K562 (cell line): ENCODE measurements around the gene BMPR2. TPM values are rescaled to one million over a fixed set of nuclear protein-coding genes. Genes with fewer than 3 reads are reported as not detected.

Experiments
- ATAC-seq: fragments of 200-7000 bp; cut with Tn5 transposase; 3 replicates; pipeline ENCODE4 v1.9.1; 2020; ENCODE audit warnings: moderate library complexity
- BruUV-seq: library from RNA; stranded (reverse); fragments of 400-500 nt; replicated peaks from 2 replicates; lab custom pipeline; 2021; lab: Mats Ljungman, UMichigan
- CTCF ChIA-PET: fragments of 300-600 bp; formaldehyde crosslinking; extraction: SDS; loops from one replicate; lab custom pipeline; 2021; ENCODE audit warnings: low intra/inter-chr PET ratio; lab: Yijun Ruan, JAX
- POLR2A ChIA-PET: fragments of 300-600, 350-650 bp; sonication (Branson Sonifier 250); formaldehyde crosslinking; extraction: SDS; loops from one replicate; lab custom pipeline; 2021; ENCODE audit warnings: antibody characterized with exemption, inconsistent platforms; lab: Yijun Ruan, JAX
- DNase-seq, 4 experiments: peaks; one replicate each; pipeline versions ENCODE4 v3.0.0 to v3.0.0-alpha.2; 2011 to 2018; ENCODE audit warnings: low spot score in 3 of 4, mixed read lengths in 3 of 4; ENCODE audit errors: extremely low read depth in 1 of 4
- FAIRE-seq: peaks from 2 replicates; lab custom pipeline; 2011; peaks lifted over from hg19 to GRCh38; lab: Jason Lieb, UNC
- H2AFZ ChIP-seq: 2 replicates; pipeline ENCODE4 v1.6.0; 2011; ENCODE audit warnings: low read depth, low read length, control low read depth, inconsistent platforms
- H3K27ac ChIP-seq: fragments of 200-600 bp; 3 replicates; pipeline ENCODE4 v1.8.0; 2011; ENCODE audit warnings: low read depth, mild to moderate bottlenecking, control low read depth, inconsistent platforms, low read length, moderate library complexity, mixed read lengths; ENCODE audit errors: extremely low read depth
- H3K27me3 ChIP-seq, 2 experiments: fragments of 300-600 bp in 1 of 2; 2 replicates in 1 of 2; 3 replicates in 1 of 2; pipeline versions ENCODE4 v1.6.0 to v1.8.0; 2011; ENCODE audit warnings: inconsistent platforms in 2 of 2, low read length in 2 of 2, mild to moderate bottlenecking in 1 of 2, mixed read lengths in 1 of 2, moderate library complexity in 1 of 2; ENCODE audit not compliant: control insufficient read depth in 2 of 2, insufficient read depth in 2 of 2
- H3K36me3 ChIP-seq: fragments of 300-600 bp; 3 replicates; pipeline ENCODE4 v1.8.0; 2011; ENCODE audit warnings: mild to moderate bottlenecking, low read length, inconsistent platforms; ENCODE audit not compliant: control insufficient read depth, insufficient read depth
- H3K4me1 ChIP-seq, 2 experiments: fragments of 200-600 bp in 1 of 2; replicated peaks in 1 of 2; 2 replicates in 1 of 2; 3 replicates in 1 of 2; pipeline versions ENCODE4 v1.5.1 to v1.8.0; 2011; ENCODE audit warnings: inconsistent platforms in 2 of 2, low read length in 2 of 2, mild to moderate bottlenecking in 1 of 2, mixed read lengths in 1 of 2, moderate library complexity in 1 of 2; ENCODE audit not compliant: control insufficient read depth in 2 of 2, insufficient read depth in 2 of 2
- H3K4me2 ChIP-seq: 2 replicates; pipeline ENCODE4 v1.6.1; 2011; ENCODE audit warnings: low read length, control low read depth, inconsistent platforms, mixed read lengths; ENCODE audit not compliant: insufficient read depth
- H3K4me3 ChIP-seq: fragments of 200-600 bp; sonication (generic), shearing (Covaris generic); 2 replicates; pipeline ENCODE4 v1.5.1; 2016; ENCODE audit warnings: control low read depth, inconsistent platforms
- H3K79me2 ChIP-seq: fragments of 200-600 bp; 3 replicates; pipeline ENCODE4 v1.8.0; 2011; ENCODE audit warnings: low read length, inconsistent platforms; ENCODE audit not compliant: control insufficient read depth, insufficient read depth
- H3K9ac ChIP-seq, 2 experiments: 2 replicates each; pipeline versions ENCODE4 v1.6.0 to v1.6.1; 2011; ENCODE audit warnings: low read depth in 2 of 2, low read length in 2 of 2, control low read depth in 1 of 2, inconsistent platforms in 1 of 2, mild to moderate bottlenecking in 1 of 2, mixed read lengths in 1 of 2; ENCODE audit not compliant: insufficient read depth in 1 of 2
- H3K9me1 ChIP-seq: one replicate; pipeline ENCODE4 v1.6.0; 2011; ENCODE audit warnings: inconsistent platforms, mild to moderate bottlenecking, low read length, moderate library complexity; ENCODE audit not compliant: control insufficient read depth, insufficient read depth
- H3K9me3 ChIP-seq: replicated peaks from 2 replicates; pipeline ENCODE4 v1.5.1; 2011; ENCODE audit warnings: low read depth, low read length, inconsistent platforms; ENCODE audit not compliant: control insufficient read depth, insufficient read depth
- H4K20me1 ChIP-seq: replicated peaks from 2 replicates; pipeline ENCODE4 v1.6.1; 2011; ENCODE audit warnings: low read length, inconsistent platforms, mixed read lengths; ENCODE audit not compliant: control insufficient read depth, insufficient read depth
- ARID2 ChIP-seq: fragments of 450-650 bp; IDR thresholded peaks from 2 replicates; pipeline ENCODE4 v1.6.1; 2017; ENCODE audit warnings: antibody characterized with exemption, mild to moderate bottlenecking
- HDAC2 ChIP-seq: fragments of 450-650 bp; IDR thresholded peaks from 2 replicates; pipeline ENCODE4 v1.6.1; 2016; ENCODE audit warnings: mild to moderate bottlenecking
- NR0B1 ChIP-seq: fragments of 450-650 bp; IDR thresholded peaks from one replicate; pipeline ENCODE4 v1.6.1; 2018; ENCODE audit warnings: mild to moderate bottlenecking, moderate library complexity; ENCODE audit not compliant: partially characterized antibody
- NRF1 ChIP-seq, 2 experiments: fragments of 450-650 bp; IDR thresholded peaks in 1 of 2; conservative IDR thresholded peaks in 1 of 2; 2 replicates each; pipeline ENCODE4 v1.6.1; 2014; ENCODE audit warnings: mild to moderate bottlenecking in 2 of 2
- PBX2 ChIP-seq, 2 experiments: IDR thresholded peaks in 1 of 2; conservative IDR thresholded peaks in 1 of 2; 2 replicates each; pipeline ENCODE4 v1.6.1; 2016; ENCODE audit warnings: low read depth in 2 of 2, mild to moderate bottlenecking in 1 of 2, missing compliant biosample characterization in 1 of 2, missing genetic modification characterization in 1 of 2, moderate library complexity in 1 of 2
- YY1 ChIP-seq, 3 experiments: IDR thresholded peaks; 2 replicates each; pipeline ENCODE4 v1.6.1; 2011; ENCODE audit warnings: low read length in 2 of 3, mild to moderate bottlenecking in 2 of 3, moderate library complexity in 2 of 3, borderline replicate concordance in 1 of 3, control low read depth in 1 of 3, low read depth in 1 of 3; ENCODE audit not compliant: insufficient read depth in 3 of 3, insufficient replicate concordance in 2 of 3, control insufficient read depth in 1 of 3, insufficient read length in 1 of 3; ENCODE audit errors: extremely low read depth in 1 of 3
- ZNF165 ChIP-seq: fragments of 250-450 bp; sonication (Bioruptor Pico); IDR thresholded peaks from 2 replicates; pipeline ENCODE4 v1.4.0; 2020; ENCODE audit warnings: borderline replicate concordance
- ZNF518B ChIP-seq: fragments of 250-450 bp; sonication (Bioruptor Pico); IDR thresholded peaks from 2 replicates; pipeline ENCODE4 v1.5.0; 2021; ENCODE audit warnings: mild to moderate bottlenecking, moderate library complexity
- ZNF76 ChIP-seq: fragments of 250-450 bp; sonication (Bioruptor Pico); IDR thresholded peaks from 2 replicates; pipeline ENCODE4 v1.4.0; 2020; ENCODE audit warnings: mild to moderate bottlenecking, moderate library complexity, borderline replicate concordance
- WGBS: fragments of 100-300 bp; shearing (Covaris generic); methylation state at CpG from one replicate; pipeline ENCODE4 v1.1.6; 2016; ENCODE audit warnings: low coverage, mixed read lengths; ENCODE audit not compliant: insufficient coverage; ENCODE audit errors: missing lambda C conversion rate; 5-methylcytosine and 5-hydroxymethylcytosine counted together
- in situ Hi-C: fragments of 300-500 bp; cut with MboI; formaldehyde crosslinking; loops from 4 replicates; pipeline ENCODE4 v1.15.0; 2018; ENCODE audit warnings: inconsistent platforms, mixed read lengths
- intact Hi-C: fragments of 100-400 bp; cut with micrococcal nuclease; formaldehyde crosslinking; loops from 2 replicates; pipeline ENCODE4 v1.14.2; 2022
- polyA plus RNA-seq, 8 experiments: library from polyadenylated mRNA; depleted of rRNA in 4 of 8; stranded (reverse) in 5 of 8; unstranded in 3 of 8; fragments of >200 nt; fragmentation: Nextera tagmentation in 2 of 8; fragmentation: Illumina TruSeq in 1 of 8; extraction: Ambion mirVana in 2 of 8; extraction: Trizol in 1 of 8; gene quantifications; 2 replicates each; pipeline versions ENCODE4 v1.2.1 to v1.2.3, GENCODE V29; 2011 to 2014; ENCODE audit warnings: inconsistent platforms in 1 of 8, missing spikeins in 1 of 8
- total RNA-seq, 7 experiments: library from RNA; depleted of rRNA in 6 of 7; stranded (reverse); fragments of >200 nt in 6 of 7; fragmentation: Illumina TruSeq in 2 of 7; extraction: Trizol in 2 of 7; gene quantifications; 2 replicates each; pipeline versions ENCODE4 v1.2.1 to v1.2.3, GENCODE V29; 2011 to 2021; ENCODE audit warnings: low replicate concordance in 1 of 7

The BMPR2 gene
- total and polyA plus RNA-seq, 9 of the 15 experiments (the other 6 are each of a cell fraction or from before 2014, with no cell fraction given) = 0.73 to 5.0 (median 3.3) TPM

- no peak for TF ChIP-seq ZNF518B (CRISPR knock-in tag)
Measured at GRCh38 chr2:202376460-202377206, 506 bp downstream of the BMPR2 start (continued).

GRCh38 chr2:202377207-202377761 lies 1.2 kb downstream of the BMPR2 start:
- Histone ChIP-seq H3K9me3 (no peaks in the 10 kb centered on the region), H3K9me1 (no peaks in the 10 kb centered on the region), H3K9ac (peak overlapping the region; percentile 80 to 99), H3K27me3 (no peaks in the 10 kb centered on the region), H3K4me3 (peak overlapping the region; percentile 80), H4K20me1 (no peaks in the 10 kb centered on the region), H3K4me2 (peak overlapping the region; percentile 87), H3K27ac (peak overlapping the region; percentile 85), H3K79me2 (peaks cover 50% of the 10 kb centered on the region), H3K36me3 (no peaks in the 10 kb centered on the region), H3K4me1 (peaks cover 2 to 23% of the 10 kb centered on the region in 2 experiments; a peak in 3 of 5 replicates), H2AFZ (peak overlapping the region; percentile 81)
- in situ Hi-C loops (no loop called here), intact Hi-C loops (no loop called here)
- FAIRE-seq (no peak), ATAC-seq (peak; percentile 68), DNase-seq (peak; percentile 11 to 38 (median 15))
- ChIA-PET POLR2A (no interaction called here), CTCF (no interaction called here)
- WGBS = 0% methylated on average over 19 of the region's 38 CpGs
- no TSS peak for BruUV-seq
- TF ChIP-seq YY1 (IDR thresholded peaks at IDR 0.05; ENCODE audit: borderline replicate concordance in 1 of 3, control insufficient read depth in 1 of 3, extremely low read depth in 1 of 3, insufficient read depth in 3 of 3, insufficient read length in 1 of 3, insufficient replicate concordance in 2 of 3, low read depth in 1 of 3, low read length in 2 of 3) (peak in 1 of 3 experiments; percentile 16), ARID2 (0 out of 2 replicates have a peak, but pooled peaks have one; percentile 49), ZNF76 (CRISPR knock-in tag) (no peak), PBX2 (CRISPR knock-in tag; IDR thresholded peaks at IDR 0.05; ENCODE audit: low read depth) (no peak), PBX2 (tag; conservative IDR thresholded peaks at IDR 0.05; ENCODE audit: low read depth) (no peak), HDAC2 (no peak), ZNF165 (CRISPR knock-in tag) (no peak), NRF1 (conservative IDR thresholded peaks at IDR 0.05 in 1 of 2, IDR thresholded peaks at IDR 0.05 in 1 of 2) (0 out of 4 replicates have a peak, but pooled peaks of 1 of the 2 experiments have one; percentile 8), NR0B1 (no peak)
